GM18951 (cell line): ENCODE results near the gene C17orf78.
A peak's percentile ranks its signal among the peaks of the same experiment; 100 is the strongest.
"Not testable (repeated sequence)": the region's sequence is repeated elsewhere in the genome, so short reads cannot be mapped to it uniquely, and the experiment has no call there.

Experiments used
- POLR2A ChIP-seq: IDR thresholded peaks from 4 replicates; pipeline ENCODE4 v1.6.1; 2011; ENCODE audit warnings: mild to moderate bottlenecking; ENCODE audit not compliant: insufficient read length, insufficient read depth; ENCODE audit errors: extremely low read depth
- in situ Hi-C: fragments of 300-500 bp; cut with MboI; formaldehyde crosslinking; loops from one replicate; pipeline ENCODE4 v1.12.0; 2022; ENCODE audit warnings: low sequenced_read_pairs, mixed read lengths, inconsistent platforms; ENCODE audit not compliant: unreplicated experiment

Gene C17orf78

GRCh38 chr17:37405955-37406634, 30.3 kb downstream of the C17orf78 start:
- no peak for TF ChIP-seq POLR2A
- in situ Hi-C loops, result no loop called here

DNA sequence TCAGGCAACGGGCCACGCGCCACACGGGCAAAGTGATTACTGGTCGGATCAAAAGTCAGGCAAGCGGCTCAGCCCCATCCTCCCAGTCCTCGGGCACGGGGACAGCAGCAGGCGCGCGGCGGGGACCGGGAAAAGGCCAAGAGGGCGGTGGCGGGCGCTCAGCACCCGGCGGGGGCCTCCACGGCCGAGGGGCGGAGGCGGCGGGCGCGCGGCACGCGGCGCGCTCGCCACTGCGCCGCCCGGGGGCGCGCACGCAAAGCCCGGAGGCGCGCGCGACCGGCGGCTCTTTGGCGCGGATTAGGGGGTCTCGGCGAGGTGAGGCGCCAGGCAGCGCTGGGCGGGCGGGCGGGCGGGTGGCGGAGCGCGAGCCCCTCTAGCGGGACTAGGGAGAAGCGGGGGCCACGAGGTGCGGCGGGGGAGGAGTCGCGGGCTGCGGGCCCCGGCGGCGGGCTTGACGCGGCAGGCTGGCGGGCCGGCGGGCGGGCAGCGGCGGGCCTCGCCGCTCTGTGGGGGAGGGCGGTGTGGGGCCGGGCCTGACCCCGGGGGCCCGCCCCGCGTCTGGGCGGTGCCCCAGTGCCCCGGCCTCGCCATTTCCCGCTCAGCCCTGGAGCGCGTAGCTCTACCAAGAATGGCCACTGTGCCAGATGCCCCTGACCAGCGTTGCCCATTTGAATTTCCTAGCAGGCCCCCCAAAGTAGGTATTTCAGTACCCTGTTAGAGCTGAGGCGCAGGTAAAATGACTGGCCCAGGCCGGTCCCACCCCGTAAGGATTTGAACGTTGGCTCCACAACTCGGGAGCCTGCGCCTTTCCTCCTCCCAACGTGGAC, 31.1 kb downstream of the C17orf78 start, which contains the start of the genes ACACA and TADA2A:
Gene ACACA (minus strand): TSS at position 202 of the 827 bp plus-strand sequence. CDS start 537 bp downstream, outside the sequence.
Gene TADA2A (plus strand): TSS at position 252 of the 827 bp plus-strand sequence. CDS start 4,480 bp downstream, outside the sequence.
- TF ChIP-seq POLR2A, result peak; percentile 90
- in situ Hi-C loops, result no loop called here

- in situ Hi-C loops, result not testable (repeated sequence)
These were observed 32.3 kb downstream of the C17orf78 start for GRCh38 chr17:37408145-37408479.

GRCh38 chr17:37410357-37410756, 34.6 kb downstream of the C17orf78 start:
- in situ Hi-C loops, result no loop called here

DNA sequence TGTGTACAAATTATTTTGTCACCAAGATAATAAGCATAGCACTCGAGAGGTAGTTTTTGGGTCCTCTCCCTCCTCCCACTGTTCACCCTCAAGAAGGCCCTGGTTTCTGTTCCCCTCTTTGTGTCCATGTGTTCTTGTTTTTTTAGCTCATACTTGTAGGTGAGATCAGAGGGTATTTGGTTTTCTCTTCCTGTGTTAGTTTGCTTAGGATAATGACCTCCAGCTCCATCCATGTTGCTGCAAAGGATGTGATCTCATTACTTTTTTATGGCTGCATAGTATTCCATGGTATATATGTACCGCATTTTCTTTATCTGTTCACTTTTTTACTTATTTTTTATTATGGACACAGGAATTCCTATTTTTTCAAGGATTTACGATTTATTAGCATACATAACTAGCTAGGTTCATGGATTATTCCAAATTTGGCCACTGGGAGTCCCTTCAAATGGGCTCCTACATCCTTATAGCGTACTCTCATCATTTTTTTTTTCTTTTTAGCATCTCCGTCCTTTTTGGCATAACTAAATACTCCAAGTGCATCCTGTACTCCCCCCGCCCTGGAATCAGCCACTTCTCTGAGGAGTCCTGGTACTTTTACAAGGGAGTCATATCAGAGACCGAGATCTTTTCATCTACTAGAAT, 38.2 kb downstream of the C17orf78 start:
- in situ Hi-C loops, result no loop called here
- TF ChIP-seq POLR2A, result no peak

More at GRCh38 chr17:37410357-37410756, 34.6 kb downstream of the C17orf78 start:
- no peak for TF ChIP-seq POLR2A

DNA sequence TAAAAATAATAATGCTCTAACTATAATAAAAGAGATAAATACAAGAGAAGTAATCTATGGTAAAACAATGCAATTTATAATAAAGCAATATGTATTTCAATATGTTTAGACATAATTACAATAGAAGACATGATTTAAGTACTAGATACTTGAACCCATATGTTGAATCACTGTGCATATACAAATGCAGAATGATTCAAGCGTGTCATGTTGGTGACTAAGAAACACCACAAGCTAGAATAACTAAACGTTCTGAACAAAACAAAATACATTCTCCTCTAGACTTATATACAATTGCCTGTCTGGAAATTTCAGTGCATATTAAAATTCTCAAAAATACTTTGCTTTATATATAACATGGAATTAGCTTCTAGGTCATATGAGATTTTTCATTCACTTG, 42.1 kb downstream of the C17orf78 start:
- in situ Hi-C loops, result no loop called here
- no peak for TF ChIP-seq POLR2A

GRCh38 chr17:37422971-37423625, 47.3 kb downstream of the C17orf78 start:
- in situ Hi-C loops, result no loop called here
- TF ChIP-seq POLR2A, result no peak

GRCh38 chr17:37425268-37425667, 49.5 kb downstream of the C17orf78 start:
- no peak for TF ChIP-seq POLR2A
- in situ Hi-C loops, result no loop called here

- TF ChIP-seq POLR2A, result no peak
- in situ Hi-C loops, result no loop called here
These were observed 53.3 kb downstream of the C17orf78 start for GRCh38 chr17:37429039-37429438.

GRCh38 chr17:37429453-37429852, 53.7 kb downstream of the C17orf78 start:
- in situ Hi-C loops, result no loop called here
- TF ChIP-seq POLR2A, result no peak

GRCh38 chr17:37430051-37430627, 54.4 kb downstream of the C17orf78 start:
- in situ Hi-C loops, result no loop called here

GRCh38 chr17:37432671-37433070, 56.9 kb downstream of the C17orf78 start:
- in situ Hi-C loops, result no loop called here
- TF ChIP-seq POLR2A, result no peak

More at GRCh38 chr17:37430051-37430627, 54.4 kb downstream of the C17orf78 start:
- TF ChIP-seq POLR2A, result no peak

- TF ChIP-seq POLR2A, result no peak
- in situ Hi-C loops, result no loop called here
These were observed 62.4 kb downstream of the C17orf78 start for GRCh38 chr17:37438141-37438540.

DNA sequence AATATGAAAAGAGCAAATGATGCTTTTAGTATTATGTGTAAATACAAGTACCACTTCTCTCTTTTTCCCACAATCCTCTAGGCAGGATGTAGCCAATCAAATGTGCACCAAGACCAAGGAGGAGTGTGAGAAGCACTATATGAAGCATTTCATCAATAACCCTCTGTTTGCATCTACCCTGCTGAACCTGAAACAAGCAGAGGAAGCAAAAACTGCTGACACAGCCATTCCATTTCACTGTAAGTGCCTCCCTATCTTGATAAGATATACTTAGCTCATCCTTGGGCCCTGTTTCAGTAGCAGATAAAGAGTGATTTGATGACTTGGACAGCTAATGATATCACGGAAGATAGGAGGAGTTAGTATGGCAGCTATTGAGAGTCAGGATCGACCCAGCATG, 64.6 kb downstream of the C17orf78 start:
- in situ Hi-C loops, result no loop called here
- no peak for TF ChIP-seq POLR2A

DNA sequence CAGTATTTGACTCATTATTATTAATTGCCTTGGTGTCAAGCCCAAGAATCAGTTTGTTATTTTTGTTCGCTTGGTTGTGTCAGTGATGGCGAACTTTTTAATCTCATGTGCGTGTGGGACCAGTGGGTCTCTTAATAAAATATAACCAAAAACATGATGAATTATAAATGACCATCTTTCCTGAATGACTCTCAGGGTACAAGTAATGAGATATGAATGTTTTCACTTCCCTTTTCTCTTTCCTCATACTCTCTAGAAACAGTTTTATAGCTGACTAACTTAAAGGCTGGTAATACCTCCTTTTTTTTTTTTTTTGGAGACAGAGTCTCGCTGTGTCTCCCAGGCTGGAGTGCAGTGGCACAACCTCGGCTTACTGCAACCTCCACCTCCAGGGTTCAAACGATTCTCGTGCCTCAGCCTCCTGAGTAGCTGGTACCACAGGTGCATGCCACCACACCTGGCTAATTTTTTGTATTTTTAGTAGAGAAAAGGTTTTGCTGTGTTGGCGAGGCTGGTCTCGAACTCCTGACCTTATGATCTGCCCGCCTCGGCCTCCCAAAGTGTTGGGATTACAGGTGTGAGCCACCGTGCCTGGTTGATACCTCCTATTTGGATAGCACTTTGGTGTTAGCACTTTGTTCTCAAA, 65.7 kb downstream of the C17orf78 start:
- in situ Hi-C loops, result not testable (repeated sequence)
